Measurements from ENCODE around the gene PKLR.

GRCh38 chr1:155321639-155322503 lies 20.6 kb upstream of the PKLR start:
- TF ChIP-seq, protein P1, sequence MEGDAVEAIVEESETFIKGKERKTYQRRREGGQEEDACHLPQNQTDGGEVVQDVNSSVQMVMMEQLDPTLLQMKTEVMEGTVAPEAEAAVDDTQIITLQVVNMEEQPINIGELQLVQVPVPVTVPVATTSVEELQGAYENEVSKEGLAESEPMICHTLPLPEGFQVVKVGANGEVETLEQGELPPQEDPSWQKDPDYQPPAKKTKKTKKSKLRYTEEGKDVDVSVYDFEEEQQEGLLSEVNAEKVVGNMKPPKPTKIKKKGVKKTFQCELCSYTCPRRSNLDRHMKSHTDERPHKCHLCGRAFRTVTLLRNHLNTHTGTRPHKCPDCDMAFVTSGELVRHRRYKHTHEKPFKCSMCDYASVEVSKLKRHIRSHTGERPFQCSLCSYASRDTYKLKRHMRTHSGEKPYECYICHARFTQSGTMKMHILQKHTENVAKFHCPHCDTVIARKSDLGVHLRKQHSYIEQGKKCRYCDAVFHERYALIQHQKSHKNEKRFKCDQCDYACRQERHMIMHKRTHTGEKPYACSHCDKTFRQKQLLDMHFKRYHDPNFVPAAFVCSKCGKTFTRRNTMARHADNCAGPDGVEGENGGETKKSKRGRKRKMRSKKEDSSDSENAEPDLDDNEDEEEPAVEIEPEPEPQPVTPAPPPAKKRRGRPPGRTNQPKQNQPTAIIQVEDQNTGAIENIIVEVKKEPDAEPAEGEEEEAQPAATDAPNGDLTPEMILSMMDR (IDR thresholded peaks at IDR 0.05) = no peak
- TF ChIP-seq POLR2A (IDR thresholded peaks at IDR 0.05) = no peak
